K562 (cell line): Measurements from ENCODE around the gene FBLIM1. TPM values are rescaled to one million over a fixed set of nuclear protein-coding genes. Genes with fewer than 3 reads are reported as not detected.

Experiments used
- ATF3 ChIP-seq, 2 experiments: fragments of 450-650 bp in 1 of 2; sonication (generic) in 1 of 2; formaldehyde crosslinking in 1 of 2; IDR thresholded peaks in 1 of 2; conservative IDR thresholded peaks in 1 of 2; 2 replicates each; pipeline versions ENCODE4 v1.6.1 to v1.8.1; 2016 to 2023; ENCODE audit warnings: mild to moderate bottlenecking in 2 of 2, moderate library complexity in 2 of 2, inconsistent platforms in 1 of 2, missing genetic modification reagents in 1 of 2
- CBX5 ChIP-seq: IDR thresholded peaks from 2 replicates; pipeline ENCODE4 v1.6.1; 2014; ENCODE audit warnings: low read depth, borderline replicate concordance
- CEBPB ChIP-seq: fragments of 450-650 bp; IDR thresholded peaks from 2 replicates; pipeline ENCODE4 v1.6.1; 2016; ENCODE audit warnings: missing genetic modification characterization, missing compliant biosample characterization
- EP400 ChIP-seq: fragments of 450-650 bp; IDR thresholded peaks from 2 replicates; pipeline ENCODE4 v1.6.1; 2017; ENCODE audit warnings: antibody characterized with exemption, mild to moderate bottlenecking, moderate library complexity
- ETS2 ChIP-seq: IDR thresholded peaks from 2 replicates; pipeline ENCODE4 v1.6.1; 2016; ENCODE audit warnings: borderline replicate concordance, missing genetic modification characterization, mild to moderate bottlenecking, moderate library complexity, missing compliant biosample characterization; ENCODE audit not compliant: poor library complexity, severe bottlenecking
- FOSL1 ChIP-seq: fragments of 200-800 bp; sonication (Bioruptor generic); conservative IDR thresholded peaks from 2 replicates; pipeline ENCODE4 v1.6.1; 2016; ENCODE audit warnings: missing genetic modification characterization, missing compliant biosample characterization
- KHSRP ChIP-seq: fragments of 450-650 bp; IDR thresholded peaks from 2 replicates; pipeline ENCODE4 v1.6.1; 2017
- L3MBTL2 ChIP-seq: fragments of 450-650 bp; IDR thresholded peaks from 2 replicates; pipeline ENCODE4 v1.6.1; 2016; ENCODE audit warnings: mild to moderate bottlenecking, moderate library complexity
- MCM2 ChIP-seq: fragments of 450-650 bp; IDR thresholded peaks from 2 replicates; pipeline ENCODE4 v1.6.1; 2017; ENCODE audit warnings: low read depth, mild to moderate bottlenecking
- PHB2 ChIP-seq: fragments of 450-650 bp; IDR thresholded peaks from 2 replicates; pipeline ENCODE4 v1.6.1; 2017; ENCODE audit warnings: low read depth
- PHF8 ChIP-seq: fragments of 200-600 bp; sonication (generic); IDR thresholded peaks from 2 replicates; pipeline ENCODE4 v1.6.1; 2012; ENCODE audit warnings: mixed run types, mild to moderate bottlenecking, inconsistent platforms, low read length, moderate library complexity, borderline replicate concordance
- RBM17 ChIP-seq: fragments of 200-400 bp; formaldehyde crosslinking; IDR thresholded peaks from 2 replicates; pipeline ENCODE4 v1.6.1; 2017; ENCODE audit warnings: low read depth, mild to moderate bottlenecking, low read length, borderline replicate concordance
- RNF2 ChIP-seq: sonication (generic); IDR thresholded peaks from 2 replicates; pipeline ENCODE4 v1.6.1; 2016
- SNIP1 ChIP-seq: fragments of 450-650 bp; IDR thresholded peaks from 2 replicates; pipeline ENCODE4 v1.7.1; 2017; ENCODE audit warnings: low read depth, mild to moderate bottlenecking
- SOX6 ChIP-seq: fragments of 450-650 bp; IDR thresholded peaks from 2 replicates; pipeline ENCODE4 v1.6.1; 2014; ENCODE audit warnings: mild to moderate bottlenecking
- TAL1 ChIP-seq: fragments of 450-650 bp; IDR thresholded peaks from 2 replicates; pipeline ENCODE4 v1.6.1; 2016; ENCODE audit warnings: mild to moderate bottlenecking
- THRAP3 ChIP-seq: fragments of 450-650 bp; IDR thresholded peaks from 2 replicates; pipeline ENCODE4 v1.6.1; 2016; ENCODE audit warnings: mild to moderate bottlenecking, inconsistent platforms, borderline replicate concordance
- TSC22D4 ChIP-seq: fragments of 450-650 bp; IDR thresholded peaks from 2 replicates; pipeline ENCODE4 v1.6.1; 2016; ENCODE audit warnings: missing genetic modification characterization, missing biosample characterization, control low read depth
- ZBTB33 ChIP-seq: sonication (generic); formaldehyde crosslinking; IDR thresholded peaks from 2 replicates; pipeline ENCODE4 v1.8.1; 2023; ENCODE audit warnings: mild to moderate bottlenecking, missing genetic modification reagents
- ZKSCAN3 ChIP-seq: fragments of 250-450 bp; sonication (Bioruptor Pico); IDR thresholded peaks from 2 replicates; pipeline ENCODE4 v1.4.0; 2020
- ZNF143 ChIP-seq: sonication (generic); formaldehyde crosslinking; IDR thresholded peaks from 2 replicates; pipeline ENCODE4 v1.9.0; 2022; ENCODE audit warnings: mild to moderate bottlenecking, missing genetic modification reagents
- ZNF239 ChIP-seq: fragments of 250-450 bp; sonication (Bioruptor Pico); IDR thresholded peaks from 2 replicates; pipeline ENCODE4 v1.4.0; 2020; ENCODE audit warnings: mild to moderate bottlenecking
- ZNF253 ChIP-seq: fragments of 250-450 bp; sonication (Bioruptor Pico); conservative IDR thresholded peaks from 2 replicates; pipeline ENCODE4 v1.6.1; 2021; ENCODE audit warnings: mild to moderate bottlenecking
- ZNF75A ChIP-seq: fragments of 450-650 bp; formaldehyde crosslinking; IDR thresholded peaks from 2 replicates; pipeline ENCODE4 v1.4.0; 2020; ENCODE audit warnings: mild to moderate bottlenecking
- polyA plus RNA-seq, 8 experiments: library from polyadenylated mRNA; depleted of rRNA in 4 of 8; stranded (reverse) in 5 of 8; unstranded in 3 of 8; fragments of >200 nt; fragmentation: Nextera tagmentation in 2 of 8; fragmentation: Illumina TruSeq in 1 of 8; extraction: Ambion mirVana in 2 of 8; extraction: Trizol in 1 of 8; gene quantifications; 2 replicates each; pipeline versions ENCODE4 v1.2.1 to v1.2.3, GENCODE V29; 2011 to 2014; ENCODE audit warnings: inconsistent platforms in 1 of 8, missing spikeins in 1 of 8
- total RNA-seq, 7 experiments: library from RNA; depleted of rRNA in 6 of 7; stranded (reverse); fragments of >200 nt in 6 of 7; fragmentation: Illumina TruSeq in 2 of 7; extraction: Trizol in 2 of 7; gene quantifications; 2 replicates each; pipeline versions ENCODE4 v1.2.1 to v1.2.3, GENCODE V29; 2011 to 2021; ENCODE audit warnings: low replicate concordance in 1 of 7
- TF ChIP-seq, protein P1 (sequence below): fragments of 450-650 bp; formaldehyde crosslinking; IDR thresholded peaks from 2 replicates; pipeline ENCODE4 v1.4.0; 2020; ENCODE audit warnings: mild to moderate bottlenecking, moderate library complexity
- TF ChIP-seq, protein P2 (sequence below): conservative IDR thresholded peaks from 2 replicates; pipeline ENCODE4 v1.6.1; 2011; ENCODE audit warnings: low read depth, mild to moderate bottlenecking, low read length; ENCODE audit not compliant: control insufficient read depth

The FBLIM1 gene
- total and polyA plus RNA-seq, 9 of the 15 experiments (the other 6 are each of a cell fraction or from before 2014, with no cell fraction given): 0.14 to 0.24 TPM; not detected in 7

DNA sequence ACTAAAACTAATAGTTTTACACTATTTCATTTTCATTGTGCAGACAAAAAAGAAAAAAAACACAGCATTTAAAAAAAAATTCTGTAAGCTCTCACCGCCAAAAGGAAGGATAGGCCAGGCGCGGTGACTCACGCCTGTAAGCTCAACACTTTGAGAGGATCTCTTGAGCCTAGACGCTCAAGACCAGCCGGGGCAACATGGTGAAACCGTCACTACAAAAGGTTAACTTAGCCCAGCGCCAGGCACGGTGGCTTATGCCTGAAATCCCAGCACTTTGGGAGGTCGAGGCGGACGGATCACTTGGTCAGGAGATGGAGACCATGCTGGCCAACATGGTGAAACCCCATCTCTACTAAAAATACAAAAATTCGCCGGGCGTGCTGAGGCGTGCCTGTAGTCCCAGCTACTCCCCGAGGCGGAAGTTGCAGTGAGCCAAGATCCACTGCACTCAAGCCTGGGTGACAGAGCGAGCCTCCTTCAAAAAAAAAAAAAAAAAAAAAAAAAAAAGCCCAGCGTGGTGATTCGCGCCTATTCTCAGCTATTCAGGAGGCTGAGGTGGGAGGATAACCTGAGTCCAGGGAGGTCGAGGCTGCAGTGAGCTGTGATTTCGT, 74.6 kb downstream of the FBLIM1 start (continued):
- TF ChIP-seq ATF3 (IDR thresholded peaks at IDR 0.05) (peak; percentile 87), ATF3 (CRISPR knock-in tag; conservative IDR thresholded peaks at IDR 0.05) (no peak; the same call in 1 of the 2 replicates), EP400 (no peak), ZNF75A (CRISPR knock-in tag) (no peak), ZNF253 (no peak), MCM2 (no peak), ZNF239 (no peak), SNIP1 (no peak), ETS2 (tag) (no peak), PHB2 (no peak), RBM17 (no peak), TAL1 (no peak), KHSRP (no peak), THRAP3 (0 out of 2 replicates have a peak, but pooled peaks have one; percentile 9), PHF8 (peak; percentile 60), CEBPB (tag) (0 out of 2 replicates have a peak, but pooled peaks have one; percentile 11), TSC22D4 (tag) (no peak), SOX6 (no peak), FOSL1 (tag) (peak; percentile 86), ZBTB33 (CRISPR knock-in tag) (0 out of 2 replicates have a peak, but pooled peaks have one; percentile 34), ZNF143 (CRISPR knock-in tag) (no peak), RNF2 (no peak), L3MBTL2 (peak; percentile 55; the same call in 1 of the 2 replicates), CBX5 (no peak), ZKSCAN3 (no peak)
- TF ChIP-seq, protein P1, sequence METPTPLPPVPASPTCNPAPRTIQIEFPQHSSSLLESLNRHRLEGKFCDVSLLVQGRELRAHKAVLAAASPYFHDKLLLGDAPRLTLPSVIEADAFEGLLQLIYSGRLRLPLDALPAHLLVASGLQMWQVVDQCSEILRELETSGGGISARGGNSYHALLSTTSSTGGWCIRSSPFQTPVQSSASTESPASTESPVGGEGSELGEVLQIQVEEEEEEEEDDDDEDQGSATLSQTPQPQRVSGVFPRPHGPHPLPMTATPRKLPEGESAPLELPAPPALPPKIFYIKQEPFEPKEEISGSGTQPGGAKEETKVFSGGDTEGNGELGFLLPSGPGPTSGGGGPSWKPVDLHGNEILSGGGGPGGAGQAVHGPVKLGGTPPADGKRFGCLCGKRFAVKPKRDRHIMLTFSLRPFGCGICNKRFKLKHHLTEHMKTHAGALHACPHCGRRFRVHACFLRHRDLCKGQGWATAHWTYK (CRISPR knock-in tag): peak; percentile 38; the same call in 1 of the 2 replicates
- TF ChIP-seq, protein P2, sequence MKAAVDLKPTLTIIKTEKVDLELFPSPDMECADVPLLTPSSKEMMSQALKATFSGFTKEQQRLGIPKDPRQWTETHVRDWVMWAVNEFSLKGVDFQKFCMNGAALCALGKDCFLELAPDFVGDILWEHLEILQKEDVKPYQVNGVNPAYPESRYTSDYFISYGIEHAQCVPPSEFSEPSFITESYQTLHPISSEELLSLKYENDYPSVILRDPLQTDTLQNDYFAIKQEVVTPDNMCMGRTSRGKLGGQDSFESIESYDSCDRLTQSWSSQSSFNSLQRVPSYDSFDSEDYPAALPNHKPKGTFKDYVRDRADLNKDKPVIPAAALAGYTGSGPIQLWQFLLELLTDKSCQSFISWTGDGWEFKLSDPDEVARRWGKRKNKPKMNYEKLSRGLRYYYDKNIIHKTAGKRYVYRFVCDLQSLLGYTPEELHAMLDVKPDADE: 0 out of 2 replicates have a peak, but pooled peaks have one; percentile 36
